Measurements from ENCODE around the gene HECTD4.
"Not testable (repeated sequence)": the region's sequence is repeated elsewhere in the genome, so short reads cannot be mapped to it uniquely, and the experiment has no call there.

DNA sequence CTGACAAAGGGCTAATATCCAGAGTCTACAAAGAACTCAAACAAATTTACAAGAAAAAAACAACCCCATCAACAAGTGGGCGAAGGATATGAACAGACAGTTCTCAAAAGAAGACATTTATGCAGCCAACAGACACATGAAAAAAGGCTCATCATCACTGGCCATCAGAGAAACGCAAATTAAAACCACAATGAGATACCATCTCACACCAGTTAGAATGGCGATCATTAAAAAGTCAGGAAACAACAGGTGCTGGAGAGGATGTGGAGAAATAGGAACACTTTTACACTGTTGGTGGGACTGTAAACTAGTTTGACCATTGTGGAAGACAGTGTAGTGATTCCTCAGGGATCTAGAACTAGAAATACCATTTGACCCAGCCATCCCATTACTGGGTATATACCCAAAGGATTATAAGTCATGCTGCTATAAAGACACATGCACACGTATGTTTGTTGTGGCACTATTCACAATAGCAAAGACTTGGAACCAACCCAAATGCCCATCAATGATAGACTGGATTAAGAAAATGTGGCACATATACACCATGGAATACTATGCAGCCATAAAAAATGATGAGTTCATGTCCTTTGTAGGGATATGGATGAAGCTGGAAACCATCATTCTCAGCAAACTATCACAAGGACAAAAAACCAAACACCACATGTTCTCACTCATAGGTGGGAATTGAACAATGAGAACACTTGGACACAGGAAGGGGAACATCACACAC lies 7.9 kb upstream of the HECTD4 start:
- TF ChIP-seq POLR2A, POLR2AphosphoS5 (IDR thresholded peaks at IDR 0.05): not testable (repeated sequence)
